GM19452 (cell line): ENCODE data around the gene SLC6A8.
"Not testable (repeated sequence)": the region's sequence is repeated elsewhere in the genome, so short reads cannot be mapped to it uniquely, and the experiment has no call there.

Source experiments
- ATAC-seq: cut with Tn5 transposase; IDR thresholded peaks from one replicate; pipeline ENCODE4 v1.9.1; 2021; ENCODE audit not compliant: unreplicated experiment

Gene SLC6A8

GRCh38 chrX:153671589-153672530 lies 15.9 kb upstream of the SLC6A8 start:
- ATAC-seq: no peak

GRCh38 chrX:153672531-153673427 lies 14.9 kb upstream of the SLC6A8 start:
- no peak for ATAC-seq

DNA sequence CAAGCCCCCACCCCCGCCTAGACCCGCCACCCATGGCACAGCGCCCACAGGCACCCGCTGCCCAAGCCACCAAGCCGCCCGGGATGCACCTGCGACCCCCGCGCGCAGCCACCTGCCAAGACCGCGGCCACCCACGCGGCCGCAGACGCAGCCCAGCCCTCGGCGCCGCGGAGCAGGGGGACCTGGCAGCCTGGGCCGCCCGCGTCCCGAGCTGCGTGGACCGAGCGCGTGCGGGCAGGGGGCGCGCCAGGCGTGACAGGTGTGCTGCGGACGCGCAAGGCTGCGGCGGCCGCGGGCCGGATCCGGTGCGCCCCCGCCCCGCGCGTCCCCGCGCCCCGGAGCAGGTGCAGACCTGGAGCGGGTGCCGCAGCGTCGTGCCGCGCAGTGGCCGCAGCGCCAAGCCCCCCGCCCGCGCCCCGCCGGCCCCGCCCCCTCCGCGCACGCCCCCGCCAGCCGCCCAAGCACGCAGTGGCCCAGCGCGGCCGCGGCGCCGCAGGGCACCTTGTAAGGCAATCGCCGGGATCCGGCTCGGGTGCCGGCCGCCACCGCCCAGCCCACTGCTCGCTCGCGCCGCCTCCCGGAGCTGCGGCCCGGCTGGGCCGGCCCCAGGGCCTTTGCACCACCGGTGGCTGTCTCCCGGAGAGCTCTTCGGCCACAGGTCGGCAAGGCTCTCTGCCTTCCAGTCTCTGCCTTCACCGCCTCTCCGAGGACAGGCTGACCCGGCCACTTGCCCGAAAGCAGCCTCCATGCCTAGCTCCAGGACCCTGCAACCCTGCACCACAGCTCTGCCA lies 14.1 kb upstream of the SLC6A8 start, which contains the start of gene PNCK:
TSS of gene PNCK (minus strand) at position 386 of the 791 bp plus-strand sequence. CDS start 737 bp downstream, outside the sequence.
- no peak for ATAC-seq

DNA sequence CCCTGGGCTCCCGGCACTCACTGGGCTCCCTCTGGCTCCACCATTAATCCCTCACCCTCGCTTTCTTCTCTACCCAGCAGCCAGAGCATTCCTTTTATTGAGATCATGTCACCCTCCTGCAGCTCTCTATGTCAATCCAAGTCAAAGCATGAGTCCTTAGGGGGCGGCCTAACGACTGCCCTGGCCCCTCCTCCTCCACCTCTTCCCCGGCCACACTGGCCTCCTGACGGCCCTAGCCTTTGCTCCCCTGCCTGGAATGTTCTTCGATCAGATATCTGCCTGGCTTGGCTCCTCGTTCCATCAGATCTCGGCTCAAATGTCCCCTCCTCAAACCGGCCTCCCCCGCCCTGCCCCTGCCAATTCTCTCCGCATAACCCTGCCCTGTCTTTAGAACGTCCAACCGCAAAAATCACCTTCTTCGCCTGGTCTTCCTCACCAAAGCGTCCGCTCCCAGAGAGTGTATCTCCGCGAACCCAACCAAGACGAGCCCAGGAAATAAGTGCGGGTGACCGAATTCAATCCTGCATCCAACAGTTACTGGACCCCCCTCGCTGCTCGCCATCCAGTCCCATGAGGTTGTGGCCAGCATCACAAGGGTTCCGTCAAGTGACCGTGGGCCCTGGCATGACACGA lies 13.4 kb upstream of the SLC6A8 start:
- no peak for ATAC-seq

- ATAC-seq: no peak
Measured at GRCh38 chrX:153681175-153681574, 6.6 kb upstream of the SLC6A8 start.

DNA sequence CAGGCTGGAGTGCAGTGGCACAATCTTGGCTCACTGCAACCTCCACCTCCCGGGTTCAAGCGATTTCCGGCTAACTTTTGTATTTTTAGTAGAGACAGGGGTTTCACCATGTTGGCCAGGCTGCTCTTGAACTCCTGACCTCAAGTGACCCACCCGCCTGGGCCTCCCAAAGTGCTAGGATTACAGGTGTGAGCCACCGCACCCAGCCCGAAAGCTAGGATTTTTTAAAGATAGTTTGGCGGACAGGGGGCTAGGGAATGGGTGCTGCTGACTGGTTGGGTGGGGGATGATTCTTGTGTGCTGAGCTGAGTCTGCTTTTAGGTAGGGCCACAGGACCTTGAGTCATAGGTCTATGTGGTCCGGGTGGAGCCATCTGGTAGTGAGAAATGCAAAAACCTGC lies 4.2 kb upstream of the SLC6A8 start:
- ATAC-seq: not testable (repeated sequence)

GRCh38 chrX:153684467-153685155 lies 3.1 kb upstream of the SLC6A8 start:
- ATAC-seq: no peak

- ATAC-seq: no peak
Measured at GRCh38 chrX:153685156-153685536, 2.6 kb upstream of the SLC6A8 start.

DNA sequence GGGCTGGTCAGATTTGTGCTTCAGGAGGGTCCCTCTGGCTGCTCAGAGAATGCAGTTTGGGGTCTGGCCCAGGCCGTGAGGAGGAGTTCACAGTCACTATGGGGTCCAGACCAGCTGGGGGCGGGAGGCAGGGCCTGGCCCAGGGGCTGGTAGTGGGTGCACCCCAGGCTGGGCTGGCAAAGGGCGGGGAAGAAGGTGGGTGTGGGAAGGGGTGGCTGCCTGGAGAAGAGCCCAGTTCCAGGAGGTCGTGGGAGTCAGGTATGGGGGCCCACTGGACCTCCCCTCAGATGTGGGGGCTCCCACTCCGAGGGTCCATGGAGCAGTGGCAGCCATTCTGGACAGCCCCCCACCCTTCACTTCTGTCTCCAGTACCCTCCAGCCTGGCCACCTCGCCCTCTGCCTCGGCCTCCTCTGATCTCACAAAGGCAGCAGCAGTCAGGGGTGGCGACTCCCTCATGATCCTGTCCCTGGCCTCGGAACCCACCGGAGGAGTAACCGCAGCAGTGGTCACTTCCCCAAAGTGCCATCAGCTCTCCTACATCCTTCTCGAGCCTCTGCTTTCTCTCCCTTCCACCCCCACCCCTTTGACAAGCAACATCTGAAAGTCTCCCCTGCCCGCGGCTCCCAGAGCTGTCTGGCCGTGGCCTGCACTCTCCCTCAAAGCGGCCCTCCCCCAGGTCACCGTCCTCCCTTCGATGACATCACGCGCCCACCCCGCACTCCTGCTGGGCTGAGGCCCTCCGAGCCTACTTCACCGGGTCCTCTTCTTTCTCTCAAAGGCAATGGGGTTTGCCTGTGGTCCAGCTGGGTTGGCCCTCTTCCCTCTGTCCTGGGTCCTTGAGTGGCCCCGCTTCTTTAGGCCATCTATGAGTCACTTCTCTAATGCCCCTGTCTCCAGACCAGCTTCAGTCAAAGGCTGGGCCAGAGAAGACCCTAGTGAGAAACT lies 1.7 kb upstream of the SLC6A8 start:
- no peak for ATAC-seq

DNA sequence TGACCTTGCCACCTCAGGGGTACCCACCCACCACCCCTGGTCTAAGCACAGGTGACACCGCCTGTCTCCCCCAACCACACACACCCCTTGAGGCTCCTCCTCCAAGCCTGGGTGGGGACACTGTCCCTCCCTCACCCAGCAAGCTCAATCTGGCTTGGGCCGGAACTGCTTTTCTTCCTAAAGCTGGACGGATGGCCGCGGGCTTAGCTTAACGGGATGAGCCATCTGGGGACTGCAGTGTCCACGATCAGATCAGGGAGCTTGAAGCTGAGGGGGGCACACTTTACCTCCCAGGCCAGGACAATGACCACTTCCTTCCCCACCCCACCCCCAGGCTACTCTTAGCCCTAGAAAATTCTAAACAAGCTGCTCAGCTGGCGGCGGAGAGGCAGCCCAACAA lies 1.0 kb upstream of the SLC6A8 start:
- no peak for ATAC-seq

DNA sequence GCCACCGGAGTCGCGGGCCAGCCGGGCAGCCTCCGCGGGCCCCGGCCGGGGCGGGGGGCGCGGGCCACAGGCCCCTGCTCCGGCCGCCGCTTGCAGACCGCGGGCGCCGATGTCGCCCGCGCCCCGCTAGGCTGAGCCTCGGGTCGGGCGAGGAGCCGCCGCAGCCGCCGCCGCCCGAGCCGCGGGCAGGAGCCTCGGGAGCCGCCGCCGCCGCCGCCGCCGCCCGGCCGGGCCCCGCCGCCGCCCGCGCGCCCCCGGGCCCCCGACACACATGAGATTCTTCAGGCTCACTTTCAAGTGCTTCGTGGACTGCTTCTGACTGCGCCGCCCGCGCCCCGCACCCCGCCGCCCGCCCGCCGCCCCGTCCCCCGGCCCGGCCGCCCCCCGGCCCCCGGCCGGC lies 345 bp downstream of the SLC6A8 start:
- ATAC-seq: no peak

DNA sequence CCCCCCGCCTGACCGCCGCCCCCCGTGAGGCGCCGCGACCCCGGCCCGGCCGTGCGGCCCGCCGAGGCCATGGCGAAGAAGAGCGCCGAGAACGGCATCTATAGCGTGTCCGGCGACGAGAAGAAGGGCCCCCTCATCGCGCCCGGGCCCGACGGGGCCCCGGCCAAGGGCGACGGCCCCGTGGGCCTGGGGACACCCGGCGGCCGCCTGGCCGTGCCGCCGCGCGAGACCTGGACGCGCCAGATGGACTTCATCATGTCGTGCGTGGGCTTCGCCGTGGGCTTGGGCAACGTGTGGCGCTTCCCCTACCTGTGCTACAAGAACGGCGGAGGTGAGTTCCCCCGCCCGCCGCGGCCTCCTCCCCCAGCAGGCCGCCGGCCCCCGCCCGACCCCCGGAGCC lies 780 bp downstream of the SLC6A8 start:
- ATAC-seq: no peak

GRCh38 chrX:153688911-153689590 lies 1.3 kb downstream of the SLC6A8 start:
- ATAC-seq: no peak

DNA sequence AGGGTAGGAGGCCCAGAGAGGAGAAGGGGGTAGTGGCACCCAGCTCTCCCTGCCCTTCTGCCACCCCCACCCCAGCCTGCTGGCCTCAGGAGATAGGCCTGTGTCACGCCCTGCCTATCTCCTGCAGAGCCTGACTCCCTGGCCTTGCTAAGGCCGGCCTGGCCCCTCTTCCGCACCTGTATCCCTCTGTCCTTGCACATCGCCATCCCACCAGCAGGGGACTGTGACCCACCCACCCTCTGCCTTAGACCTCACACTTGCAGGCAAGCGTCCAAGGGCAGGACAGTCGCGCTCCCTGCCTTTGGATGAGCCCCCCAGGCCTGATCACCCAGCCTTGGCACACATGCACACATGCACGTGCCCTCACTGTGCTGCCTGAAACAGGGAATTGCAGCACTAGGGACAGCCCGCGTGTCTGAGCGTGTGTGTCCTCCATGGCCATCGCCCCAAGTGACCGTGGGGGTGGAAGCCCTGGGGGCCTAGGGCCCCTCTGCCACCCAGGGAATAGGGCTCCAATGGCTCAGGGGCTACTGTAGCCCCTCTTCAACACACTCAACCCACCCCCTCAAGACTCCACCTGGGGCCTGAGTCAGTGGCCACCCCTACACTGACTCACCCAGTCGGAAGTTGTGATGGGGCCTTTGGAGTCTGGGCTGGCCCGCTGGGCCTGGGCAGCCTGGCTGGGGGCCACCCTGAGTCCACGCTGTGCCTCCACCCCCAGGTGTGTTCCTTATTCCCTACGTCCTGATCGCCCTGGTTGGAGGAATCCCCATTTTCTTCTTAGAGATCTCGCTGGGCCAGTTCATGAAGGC lies 2.1 kb downstream of the SLC6A8 start:
- no peak for ATAC-seq

GRCh38 chrX:153690466-153690865 lies 2.7 kb downstream of the SLC6A8 start:
- ATAC-seq: no peak

DNA sequence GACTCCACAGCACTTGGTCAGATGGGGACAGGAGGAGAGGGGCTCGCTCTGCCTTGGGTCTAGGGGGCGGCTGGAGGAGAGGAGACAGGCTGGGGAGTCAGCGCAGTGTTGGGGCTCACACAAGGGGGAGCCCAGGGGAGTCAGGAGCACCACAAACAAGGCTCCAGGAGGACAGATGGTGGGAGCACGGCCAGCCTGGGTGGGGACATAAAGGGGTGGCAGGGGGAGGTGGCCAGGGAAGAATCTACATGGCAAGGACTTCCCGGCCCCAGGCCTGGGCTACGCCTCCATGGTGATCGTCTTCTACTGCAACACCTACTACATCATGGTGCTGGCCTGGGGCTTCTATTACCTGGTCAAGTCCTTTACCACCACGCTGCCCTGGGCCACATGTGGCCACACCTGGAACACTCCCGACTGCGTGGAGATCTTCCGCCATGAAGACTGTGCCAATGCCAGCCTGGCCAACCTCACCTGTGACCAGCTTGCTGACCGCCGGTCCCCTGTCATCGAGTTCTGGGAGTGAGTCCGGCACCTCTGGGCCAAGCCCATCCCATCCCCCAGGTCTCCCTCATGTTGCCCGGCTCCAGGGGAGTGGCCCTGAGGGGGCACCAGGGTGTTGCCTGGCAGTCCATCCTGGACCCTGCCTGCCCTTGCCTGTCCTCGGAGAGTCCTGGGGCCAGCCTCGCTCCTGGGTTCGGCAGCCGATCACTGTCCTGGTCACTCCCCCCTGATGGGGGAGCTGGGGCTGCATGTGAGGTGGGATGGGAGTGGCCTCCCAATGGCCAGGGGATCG lies 3.5 kb downstream of the SLC6A8 start:
- not testable (repeated sequence) for ATAC-seq

DNA sequence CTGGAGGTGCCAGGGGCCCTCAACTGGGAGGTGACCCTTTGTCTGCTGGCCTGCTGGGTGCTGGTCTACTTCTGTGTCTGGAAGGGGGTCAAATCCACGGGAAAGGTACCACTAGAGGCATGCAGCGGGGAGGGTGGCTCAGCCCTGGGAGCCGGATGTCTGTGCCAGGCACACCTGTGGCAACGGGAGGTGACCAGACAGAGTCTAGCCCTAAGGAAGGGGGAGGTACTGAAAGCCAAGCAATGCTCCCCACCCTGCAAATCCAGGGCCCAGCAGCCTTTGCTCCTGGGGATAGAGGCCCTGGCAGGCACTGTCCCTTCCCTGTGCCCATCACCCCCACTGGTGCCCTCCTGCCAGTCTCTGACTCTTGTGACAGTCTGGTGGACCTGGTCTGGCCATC lies 4.3 kb downstream of the SLC6A8 start:
- ATAC-seq: no peak
